GM19455 (cell line): ENCODE data around the gene UQCRC1.
A peak's percentile ranks its signal among the peaks of the same experiment; 100 is the strongest.

Experiments used
- ATAC-seq: cut with Tn5 transposase; IDR thresholded peaks from one replicate; pipeline ENCODE4 v1.9.1; 2021; ENCODE audit not compliant: unreplicated experiment

UQCRC1 gene

DNA sequence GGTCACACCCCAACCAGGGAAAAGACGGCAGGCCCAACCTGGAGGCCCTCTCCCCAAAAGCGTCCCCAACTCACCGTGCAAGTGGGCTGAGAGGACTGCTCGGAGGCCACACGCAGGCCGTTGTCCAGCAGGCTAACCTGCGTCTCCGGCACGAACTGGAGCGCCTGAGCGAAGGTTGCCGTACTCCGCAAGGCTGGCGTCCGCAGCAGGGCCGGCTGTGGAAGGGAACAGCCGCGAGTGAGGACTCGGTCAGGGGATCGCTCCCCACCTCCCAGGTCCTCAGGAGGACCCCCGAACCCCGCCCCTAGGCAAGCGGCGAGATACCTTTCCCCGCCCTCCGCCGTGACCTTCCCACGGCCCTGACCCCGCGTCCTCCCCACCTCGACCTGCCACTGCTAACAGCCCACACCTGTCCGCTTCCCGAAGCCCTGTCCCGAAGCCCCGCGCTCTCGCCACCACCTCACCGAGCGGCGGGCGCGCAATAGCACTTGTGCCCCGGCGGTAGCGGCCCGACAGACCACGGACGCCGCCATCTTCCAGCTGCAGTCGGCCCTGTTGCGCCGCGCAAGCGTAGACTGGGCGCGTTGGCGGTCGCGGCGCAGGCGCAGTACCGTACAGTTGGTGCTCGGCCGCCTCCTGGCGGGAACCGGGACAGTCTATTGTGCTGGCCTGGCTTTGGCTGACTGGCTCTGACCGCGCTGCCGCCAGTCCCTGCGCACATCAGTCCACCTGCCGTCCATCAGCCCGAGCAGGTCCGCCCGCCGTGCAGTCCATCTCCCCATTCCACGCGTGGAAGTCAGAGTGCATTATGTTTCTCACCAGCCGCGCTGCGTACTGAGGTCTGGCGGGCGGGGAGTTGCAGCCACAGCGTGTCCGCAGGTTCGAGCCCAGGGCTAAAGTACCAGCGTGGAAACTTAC, at the start of gene UQCRC1:
TSS of gene UQCRC1 (minus strand) at position 559 of the 918 bp plus-strand sequence. CDS start at position 533, 26 bp downstream.
- peak; percentile 92 for ATAC-seq

- ATAC-seq, result no peak
These were observed 47.4 kb upstream of the UQCRC1 start for GRCh38 chr3:48656841-48657281.

GRCh38 chr3:48656061-48656840, 46.8 kb upstream of the UQCRC1 start:
- peak; percentile 76 for ATAC-seq

- no peak for ATAC-seq
These were observed 46.2 kb upstream of the UQCRC1 start for GRCh38 chr3:48655606-48656005.

DNA sequence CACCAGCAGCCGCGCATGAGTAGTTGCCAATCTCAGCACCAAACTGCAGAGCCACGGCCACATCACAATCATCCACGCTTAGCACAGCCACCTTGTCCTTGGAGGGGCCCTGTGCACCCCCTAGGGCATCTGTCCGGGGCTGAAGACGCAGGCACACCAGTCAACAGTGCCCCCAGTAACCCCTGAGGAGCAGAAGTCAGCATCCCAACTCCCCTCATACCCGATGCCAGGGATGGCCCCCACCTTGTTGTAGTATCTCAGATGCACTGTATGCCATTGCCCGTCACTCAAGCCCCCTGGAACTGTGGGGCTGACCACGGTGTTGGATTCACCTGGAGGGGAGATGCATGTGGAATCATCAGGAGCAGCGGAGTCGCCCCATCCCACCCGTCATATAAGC, 45.6 kb upstream of the UQCRC1 start:
- ATAC-seq, result no peak

- no peak for ATAC-seq
These were observed 43.7 kb upstream of the UQCRC1 start for GRCh38 chr3:48652923-48653715.

GRCh38 chr3:48651771-48652170, 42.3 kb upstream of the UQCRC1 start:
- ATAC-seq, result no peak

GRCh38 chr3:48650723-48651122, 41.3 kb upstream of the UQCRC1 start:
- no peak for ATAC-seq

DNA sequence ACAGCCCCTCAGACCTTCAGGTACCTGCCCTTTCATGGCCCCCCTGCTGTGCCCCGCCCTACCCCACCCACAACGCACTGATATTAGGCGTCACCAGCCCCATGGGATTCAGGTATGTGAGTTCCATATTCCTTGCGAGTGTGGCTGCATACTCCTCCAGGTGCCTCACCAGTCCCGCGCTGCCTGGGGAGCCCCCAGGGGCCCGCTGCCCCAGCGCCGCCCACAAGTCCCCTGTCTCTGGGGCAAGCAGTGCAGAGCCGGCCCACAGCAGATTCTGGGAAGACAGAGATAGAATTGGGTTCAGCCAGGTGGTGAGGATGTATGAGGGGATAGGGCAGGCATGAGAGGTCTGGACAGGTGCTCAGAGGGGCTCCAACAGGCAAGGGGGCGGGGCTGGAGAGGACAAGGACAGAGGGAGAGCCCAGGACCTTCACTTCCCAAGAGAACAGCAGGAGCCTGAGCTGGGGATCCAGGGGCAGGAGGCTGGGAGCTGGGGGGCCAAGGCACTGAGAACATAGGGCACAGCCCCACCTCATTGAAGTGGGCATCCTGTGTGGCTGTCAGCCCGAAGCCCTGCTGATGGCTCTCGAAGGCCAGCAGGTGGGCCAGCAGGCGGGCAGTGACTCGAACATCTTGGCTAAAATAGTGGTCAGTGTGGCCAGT, 38.9 kb upstream of the UQCRC1 start:
- ATAC-seq, result no peak

DNA sequence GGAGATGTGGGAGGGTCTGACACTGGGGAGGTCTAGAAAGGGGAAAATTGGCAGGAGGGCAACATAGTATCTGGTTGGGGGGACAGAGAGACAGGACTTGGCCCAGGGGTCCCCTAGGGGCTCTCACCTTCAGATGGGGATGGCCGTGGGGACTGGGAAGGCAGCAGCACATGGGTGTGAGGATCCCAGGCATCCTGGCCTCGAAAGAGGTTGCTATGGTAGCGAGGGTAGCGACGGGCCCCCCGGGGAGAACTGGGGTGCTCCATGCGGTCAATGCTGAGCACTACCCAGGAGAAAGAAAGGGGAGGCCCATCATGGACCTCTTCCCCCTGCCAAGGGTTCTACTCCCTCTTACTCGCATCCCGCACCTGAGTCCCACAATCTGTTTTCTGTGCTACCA, 38.3 kb upstream of the UQCRC1 start:
- ATAC-seq, result no peak

DNA sequence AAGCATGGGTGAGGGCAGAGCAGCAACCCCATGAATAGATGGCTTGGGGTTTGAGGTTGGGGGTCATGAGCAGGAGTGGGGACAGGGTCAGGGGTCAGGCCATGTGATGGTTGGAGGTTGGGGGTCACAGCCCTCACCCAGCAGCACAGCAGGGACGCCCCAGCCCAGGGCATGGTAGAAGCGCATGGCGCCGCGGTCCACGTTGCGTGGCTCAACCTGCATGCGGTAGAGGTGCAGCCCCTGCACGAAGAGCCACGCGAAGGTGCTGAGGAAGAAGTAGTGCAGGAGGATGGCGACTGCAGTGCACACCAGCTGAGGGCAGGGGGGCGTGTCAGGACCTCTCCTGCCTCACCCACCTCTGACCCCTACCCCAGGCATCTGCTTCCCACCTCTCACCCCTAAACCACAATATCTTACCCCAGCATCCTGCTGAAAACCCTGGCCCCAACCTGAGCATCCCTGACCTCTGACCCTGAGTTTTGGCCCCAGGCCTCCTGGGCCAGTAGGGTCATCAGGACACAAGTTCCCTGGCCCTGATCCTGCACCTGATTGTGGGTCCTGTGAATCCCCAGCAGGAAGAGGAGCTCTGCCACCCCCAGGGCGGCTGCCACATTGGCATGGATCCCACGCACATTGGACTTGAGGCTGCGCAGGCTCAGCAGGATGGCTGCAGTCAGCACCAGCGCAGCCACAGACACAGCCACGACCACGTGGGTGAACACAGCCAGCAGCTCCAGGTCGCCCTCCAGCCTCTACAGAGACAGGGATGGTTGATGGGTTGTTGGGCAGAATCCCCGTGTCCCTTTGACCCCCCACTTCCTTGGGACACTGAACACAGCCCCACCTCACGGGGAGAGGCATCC, 35.7 kb upstream of the UQCRC1 start:
- ATAC-seq, result no peak

GRCh38 chr3:48642605-48643004, 33.2 kb upstream of the UQCRC1 start:
- ATAC-seq, result no peak

GRCh38 chr3:48641396-48641795, 31.9 kb upstream of the UQCRC1 start:
- no peak for ATAC-seq

DNA sequence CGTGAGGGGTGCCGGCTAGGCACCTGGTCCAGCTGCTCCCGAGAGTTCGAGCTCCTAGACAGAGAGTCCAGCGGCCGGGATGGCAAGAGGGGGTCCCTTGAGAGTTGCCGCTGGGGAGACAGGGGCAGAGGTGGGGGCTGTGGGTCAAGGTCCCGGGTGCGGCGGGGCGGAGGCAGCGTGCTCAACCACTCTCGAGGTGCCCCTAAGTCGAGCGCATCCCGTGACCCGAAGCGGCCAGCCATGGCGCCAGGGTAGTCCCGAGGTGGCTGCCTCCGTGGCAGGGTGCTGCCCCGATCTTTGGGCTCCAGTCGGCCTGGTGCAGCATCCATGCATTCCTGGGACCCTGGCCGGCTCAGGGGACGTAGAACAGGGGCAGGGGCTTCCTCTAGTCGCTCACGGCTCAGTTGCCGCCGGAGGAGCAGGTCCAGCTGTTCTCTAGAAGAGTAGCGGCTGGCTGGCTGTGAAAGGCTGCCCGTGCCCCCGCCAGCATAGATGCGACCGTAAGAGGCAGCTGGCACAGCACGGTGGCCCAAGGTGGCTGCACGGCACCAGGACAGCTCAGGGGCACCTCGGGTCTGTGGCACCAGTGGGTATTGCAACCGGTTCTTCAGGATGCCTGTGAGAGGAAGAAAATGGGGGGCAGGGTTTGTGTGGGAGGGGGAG, 30.6 kb upstream of the UQCRC1 start:
- ATAC-seq, result no peak

- ATAC-seq, result no peak
These were observed 27.9 kb upstream of the UQCRC1 start for GRCh38 chr3:48637305-48637704.

- ATAC-seq, result no peak
These were observed 26.8 kb upstream of the UQCRC1 start for GRCh38 chr3:48636149-48636655.

GRCh38 chr3:48635222-48636021, 26.0 kb upstream of the UQCRC1 start, which contains the start of gene SLC26A6:
TSS of gene SLC26A6 (minus strand) at chr3:48635461. CDS start at chr3:48635393, 68 bp downstream.
- peak; percentile 92 for ATAC-seq

- peak; percentile 37 for ATAC-seq
These were observed 25.3 kb upstream of the UQCRC1 start for GRCh38 chr3:48634661-48635221.
